HepG2 (cell line): ENCODE measurements around the gene FGF1. TPM values are rescaled to one million over a fixed set of nuclear protein-coding genes. Genes with fewer than 3 reads are reported as not detected.

Source experiments
- ATAC-seq: fragments of 200-7000 bp; cut with Tn5 transposase; 3 replicates; pipeline ENCODE4 v1.9.1; 2020; ENCODE audit warnings: mild to moderate bottlenecking, moderate library complexity
- BruUV-seq: library from RNA; stranded (reverse); fragments of 400-500 nt; replicated peaks from 2 replicates; lab custom pipeline; 2021; lab: Mats Ljungman, UMichigan
- CTCF ChIA-PET: fragments of 300-600 bp; formaldehyde crosslinking; extraction: SDS; loops from one replicate; lab custom pipeline; 2021; ENCODE audit warnings: low total read pairs, inconsistent platforms, low intra/inter-chr PET ratio; lab: Yijun Ruan, JAX
- POLR2A ChIA-PET: fragments of 350-600 bp; sonication (Branson Sonifier 250); formaldehyde crosslinking; loops from one replicate; lab custom pipeline; 2020; ENCODE audit warnings: antibody characterized with exemption, inconsistent platforms; lab: Yijun Ruan, JAX
- DNase-seq: peaks from one replicate; pipeline ENCODE4 v3.0.0-alpha.2; 2015; ENCODE audit warnings: low spot score
- FAIRE-seq: peaks from 3 replicates; lab custom pipeline; 2011; peaks lifted over from hg19 to GRCh38; lab: Jason Lieb, UNC
- H2AFZ ChIP-seq: one replicate; pipeline ENCODE4 v1.6.1; 2011; ENCODE audit warnings: low read length, inconsistent platforms
- H3K27ac ChIP-seq: fragments of 300-600 bp; 3 replicates; pipeline ENCODE4 v1.8.0; 2011; ENCODE audit warnings: mixed run types, mild to moderate bottlenecking, mixed read lengths, low read length, inconsistent platforms; ENCODE audit not compliant: insufficient read depth; ENCODE audit errors: extremely low read length
- H3K27me3 ChIP-seq, 2 experiments: fragments of 200-600 bp in 1 of 2; 2 replicates in 1 of 2; 3 replicates in 1 of 2; pipeline versions ENCODE4 v1.6.0 to v1.8.0; 2011; ENCODE audit warnings: low read length in 2 of 2, mild to moderate bottlenecking in 2 of 2, moderate library complexity in 2 of 2, inconsistent platforms in 1 of 2; ENCODE audit not compliant: insufficient read depth in 2 of 2, control insufficient read depth in 1 of 2
- H3K36me3 ChIP-seq, 2 experiments: fragments of 200-600 bp in 1 of 2; replicated peaks in 1 of 2; 2 replicates in 1 of 2; 3 replicates in 1 of 2; pipeline versions ENCODE4 v1.5.1 to v1.8.0; 2011; ENCODE audit warnings: low read length in 2 of 2, inconsistent platforms in 1 of 2; ENCODE audit not compliant: insufficient read depth in 2 of 2, control insufficient read depth in 1 of 2
- H3K4me1 ChIP-seq: 2 replicates; pipeline ENCODE4 v1.5.1; 2012; ENCODE audit warnings: low read length, inconsistent platforms; ENCODE audit not compliant: insufficient read depth
- H3K4me2 ChIP-seq: 2 replicates; pipeline ENCODE4 v1.6.0; 2011; ENCODE audit warnings: low read depth, low read length, inconsistent platforms
- H3K4me3 ChIP-seq, 3 experiments: fragments of 200-600 bp in 1 of 3; sonication (generic), shearing (Covaris generic) in 1 of 3; replicated peaks in 1 of 3; 2 replicates each; pipeline ENCODE4 v1.5.1; 2011 to 2016; ENCODE audit warnings: low read length in 3 of 3, inconsistent platforms in 2 of 3, low read depth in 2 of 3, mild to moderate bottlenecking in 2 of 3, control low read depth in 1 of 3, mixed read lengths in 1 of 3; ENCODE audit not compliant: insufficient read depth in 1 of 3
- H3K79me2 ChIP-seq: one replicate; pipeline ENCODE4 v1.6.1; 2011; ENCODE audit warnings: low read length, inconsistent platforms; ENCODE audit not compliant: insufficient read depth
- H3K9ac ChIP-seq: 2 replicates; pipeline ENCODE4 v1.6.0; 2011; ENCODE audit warnings: mild to moderate bottlenecking, low read depth, low read length, inconsistent platforms; ENCODE audit not compliant: insufficient read depth
- H3K9me3 ChIP-seq: 2 replicates; pipeline ENCODE4 v1.5.1; 2012; ENCODE audit warnings: mild to moderate bottlenecking, low read length
- H4K20me1 ChIP-seq: 2 replicates; pipeline ENCODE4 v1.6.0; 2011; ENCODE audit warnings: inconsistent platforms, mild to moderate bottlenecking, low read length, moderate library complexity; ENCODE audit not compliant: insufficient read depth
- ARHGAP35 ChIP-seq: sonication (generic); formaldehyde crosslinking; IDR thresholded peaks from 2 replicates; pipeline ENCODE4 v1.9.0; 2022; ENCODE audit warnings: mild to moderate bottlenecking, inconsistent platforms, moderate library complexity, missing genetic modification reagents, borderline replicate concordance
- DR1 ChIP-seq: sonication (generic); formaldehyde crosslinking; IDR thresholded peaks from 2 replicates; pipeline ENCODE4 v1.8.0; 2021; ENCODE audit warnings: mild to moderate bottlenecking, missing genetic modification reagents, inconsistent platforms
- HMG20A ChIP-seq: IDR thresholded peaks from 2 replicates; pipeline ENCODE4 v1.6.1; 2016; ENCODE audit warnings: borderline replicate concordance
- MIER2 ChIP-seq: IDR thresholded peaks from 2 replicates; pipeline ENCODE4 v1.6.1; 2016; ENCODE audit warnings: missing biosample characterization, missing genetic modification reagents
- MXI1 ChIP-seq: IDR thresholded peaks from 3 replicates; pipeline ENCODE4 v1.6.1; 2012; ENCODE audit warnings: low read depth, low read length, inconsistent platforms, borderline replicate concordance
- NR2F2 ChIP-seq: IDR thresholded peaks from 2 replicates; pipeline ENCODE4 v1.6.1; 2012; ENCODE audit warnings: low read depth, inconsistent platforms, borderline replicate concordance
- ONECUT2 ChIP-seq: sonication (generic); formaldehyde crosslinking; IDR thresholded peaks from 2 replicates; pipeline ENCODE4 v1.4.0; 2020; ENCODE audit warnings: missing genetic modification reagents
- PAX8 ChIP-seq: sonication (generic); formaldehyde crosslinking; IDR thresholded peaks from 2 replicates; pipeline ENCODE4 v1.8.0; 2022; ENCODE audit warnings: mild to moderate bottlenecking, missing genetic modification reagents, borderline replicate concordance
- SCMH1 ChIP-seq: sonication (generic); formaldehyde crosslinking; IDR thresholded peaks from 2 replicates; pipeline ENCODE4 v1.9.0; 2021; ENCODE audit warnings: missing genetic modification reagents, mild to moderate bottlenecking, borderline replicate concordance
- SKIL ChIP-seq: sonication (generic); formaldehyde crosslinking; IDR thresholded peaks from 2 replicates; pipeline ENCODE4 v1.8.0; 2022; ENCODE audit warnings: missing genetic modification reagents, mild to moderate bottlenecking, moderate library complexity, borderline replicate concordance
- SMAD1 ChIP-seq: sonication (generic); formaldehyde crosslinking; IDR thresholded peaks from 2 replicates; pipeline ENCODE4 v1.4.0; 2020; ENCODE audit warnings: missing genetic modification reagents, low read depth, mild to moderate bottlenecking, borderline replicate concordance
- TBX2 ChIP-seq: sonication (generic); formaldehyde crosslinking; IDR thresholded peaks from 2 replicates; pipeline ENCODE4 v1.5.0; 2020; ENCODE audit warnings: missing genetic modification reagents, mild to moderate bottlenecking, borderline replicate concordance
- TOE1 ChIP-seq: sonication (generic); formaldehyde crosslinking; IDR thresholded peaks from 2 replicates; pipeline ENCODE4 v1.4.0; 2020; ENCODE audit warnings: mild to moderate bottlenecking, missing genetic modification reagents
- TP53 ChIP-seq: sonication (generic); formaldehyde crosslinking; conservative IDR thresholded peaks from 2 replicates; pipeline ENCODE4 v1.4.0; 2020; ENCODE audit warnings: missing genetic modification reagents
- ZNF576 ChIP-seq: sonication (generic); formaldehyde crosslinking; IDR thresholded peaks from 2 replicates; pipeline ENCODE4 v1.4.0; 2020; ENCODE audit warnings: mild to moderate bottlenecking, missing genetic modification reagents
- WGBS: methylation state at CpG from one replicate; pipeline ENCODE4 v1.1.6; 2017; ENCODE audit warnings: low lambda C conversion rate; 5-methylcytosine and 5-hydroxymethylcytosine counted together
- in situ Hi-C: cut with HindIII; loops from 2 replicates; pipeline ENCODE4 v1.10.0; 2017; ENCODE audit warnings: low pct_unique_long_range_greater_than_20kb; ENCODE audit not compliant: extremely low pct_ligation_motif_present
- intact Hi-C: fragments of 100-400 bp; cut with micrococcal nuclease; formaldehyde crosslinking; loops from one replicate; pipeline ENCODE4 v1.10.0; 2022; ENCODE audit not compliant: unreplicated experiment
- polyA plus RNA-seq, 8 experiments: library from polyadenylated mRNA; depleted of rRNA in 3 of 8; stranded (reverse) in 7 of 8; unstranded in 1 of 8; fragments of >200 nt; fragmentation: Illumina TruSeq in 4 of 8; extraction: Trizol in 4 of 8; gene quantifications; 2 replicates each; pipeline versions ENCODE4 v1.2.1 to v1.2.3, GENCODE V29; 2011 to 2016; ENCODE audit warnings: low read depth in 4 of 8, missing spikeins in 1 of 8, mixed read lengths in 1 of 8; ENCODE audit not compliant: insufficient read depth in 1 of 8
- total RNA-seq, 5 experiments: library from RNA; depleted of rRNA; stranded (reverse); fragments of >200 nt; fragmentation: Illumina TruSeq; extraction: Trizol; gene quantifications; 2 replicates each; pipeline ENCODE4 v1.2.3, GENCODE V29; 2016; ENCODE audit warnings: low read depth in 1 of 5
- TF ChIP-seq, protein P1 (sequence below): sonication (generic); formaldehyde crosslinking; IDR thresholded peaks from 2 replicates; pipeline ENCODE4 v1.5.0; 2020; ENCODE audit warnings: missing genetic modification reagents
- TF ChIP-seq, protein P2 (sequence below), 2 experiments: sonication (generic) in 1 of 2; formaldehyde crosslinking in 1 of 2; IDR thresholded peaks; 2 replicates each; pipeline versions ENCODE4 v1.5.1 to v1.6.1; 2011 to 2020; ENCODE audit warnings: borderline replicate concordance in 1 of 2, low read depth in 1 of 2, low read length in 1 of 2, mild to moderate bottlenecking in 1 of 2, missing genetic modification reagents in 1 of 2, moderate library complexity in 1 of 2

The FGF1 gene
- total and polyA plus RNA-seq, 2 of the 13 experiments (the other 11 are each of a cell fraction or from before 2014, with no cell fraction given) = not detected

DNA sequence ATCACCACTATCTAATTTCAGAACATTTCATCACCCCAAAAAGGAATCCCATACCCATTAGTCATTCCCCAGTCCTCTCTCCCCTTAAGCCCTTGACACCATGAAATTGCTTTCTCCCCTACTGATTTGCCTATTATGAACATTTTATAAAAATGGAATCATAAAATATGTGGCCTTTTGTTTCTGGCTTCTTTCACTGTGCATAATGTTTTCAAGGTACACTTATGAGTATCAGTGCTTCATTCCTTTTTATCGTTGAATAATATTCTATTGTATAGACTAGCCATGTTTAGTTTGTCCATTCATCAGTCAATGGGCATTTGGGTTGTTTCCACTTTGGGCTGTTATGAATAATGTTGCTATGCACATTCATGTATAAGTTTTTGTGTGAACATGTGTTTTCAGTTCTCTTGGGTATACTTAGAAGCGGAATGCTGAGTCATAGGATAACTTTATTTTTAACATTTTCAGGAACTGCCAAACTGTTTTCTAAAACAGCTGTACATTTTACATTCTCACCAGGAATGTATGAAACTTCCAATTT, 40.4 kb upstream of the FGF1 start:
- ATAC-seq = no peak
- in situ Hi-C loops = no loop called here
- POLR2A ChIA-PET = no interaction called here

More for the DNA sequence above, 40.4 kb upstream of the FGF1 start:
- CTCF ChIA-PET = no interaction called here
- no peak overlapping the region for H3K4me3 ChIP-seq
- H3K36me3 ChIP-seq = no peaks in the 10 kb centered on the region
- H2AFZ ChIP-seq = no peak overlapping the region
- TF ChIP-seq, protein P1, sequence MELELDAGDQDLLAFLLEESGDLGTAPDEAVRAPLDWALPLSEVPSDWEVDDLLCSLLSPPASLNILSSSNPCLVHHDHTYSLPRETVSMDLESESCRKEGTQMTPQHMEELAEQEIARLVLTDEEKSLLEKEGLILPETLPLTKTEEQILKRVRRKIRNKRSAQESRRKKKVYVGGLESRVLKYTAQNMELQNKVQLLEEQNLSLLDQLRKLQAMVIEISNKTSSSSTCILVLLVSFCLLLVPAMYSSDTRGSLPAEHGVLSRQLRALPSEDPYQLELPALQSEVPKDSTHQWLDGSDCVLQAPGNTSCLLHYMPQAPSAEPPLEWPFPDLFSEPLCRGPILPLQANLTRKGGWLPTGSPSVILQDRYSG (CRISPR knock-in tag) = no peak
- no peak for TF ChIP-seq TBX2 (CRISPR knock-in tag)
- no peak for TF ChIP-seq TP53 (CRISPR knock-in tag)
- TF ChIP-seq PAX8 (CRISPR knock-in tag) = no peak
- TF ChIP-seq, protein P2, sequence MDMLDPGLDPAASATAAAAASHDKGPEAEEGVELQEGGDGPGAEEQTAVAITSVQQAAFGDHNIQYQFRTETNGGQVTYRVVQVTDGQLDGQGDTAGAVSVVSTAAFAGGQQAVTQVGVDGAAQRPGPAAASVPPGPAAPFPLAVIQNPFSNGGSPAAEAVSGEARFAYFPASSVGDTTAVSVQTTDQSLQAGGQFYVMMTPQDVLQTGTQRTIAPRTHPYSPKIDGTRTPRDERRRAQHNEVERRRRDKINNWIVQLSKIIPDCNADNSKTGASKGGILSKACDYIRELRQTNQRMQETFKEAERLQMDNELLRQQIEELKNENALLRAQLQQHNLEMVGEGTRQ (IDR thresholded peaks at IDR 0.05; ENCODE audit: low read depth, low read length) = no peak
- TF ChIP-seq, protein P2 (CRISPR knock-in tag; IDR thresholded peaks at IDR 0.05; ENCODE audit: borderline replicate concordance) = no peak
- TF ChIP-seq ZNF576 = no peak
- no peak for TF ChIP-seq NR2F2
- no peak for TF ChIP-seq TOE1 (CRISPR knock-in tag)
- no peak for TF ChIP-seq SCMH1 (CRISPR knock-in tag)
- TF ChIP-seq SKIL (CRISPR knock-in tag) = no peak
- no peak for TF ChIP-seq MIER2
- TF ChIP-seq ARHGAP35 = no peak
- TF ChIP-seq SMAD1 (CRISPR knock-in tag) = no peak
- TF ChIP-seq ONECUT2 (CRISPR knock-in tag) = no peak
- TF ChIP-seq DR1 (CRISPR knock-in tag) = no peak
- TF ChIP-seq HMG20A (CRISPR knock-in tag) = no peak
- no peak for TF ChIP-seq MXI1
- TF ChIP-seq, all 625 proteins: peak for 0
- Histone ChIP-seq H3K4me1 (peaks cover 6% of the 10 kb centered on the region), H3K9me3 (no peaks in the 10 kb centered on the region), H3K27me3 (peaks cover 5 to 40% of the 10 kb centered on the region in 2 experiments; a peak in 3 of 5 replicates), H3K27ac (no peak overlapping the region), H3K4me2 (no peak overlapping the region), H3K9ac (no peak overlapping the region), H4K20me1 (no peaks in the 10 kb centered on the region), H3K79me2 (no peaks in the 10 kb centered on the region)
- no TSS peak for BruUV-seq
- FAIRE-seq (no peak), DNase-seq (no peak)
- 37% methylated on average over 2 of the region's 2 CpGs for WGBS
- intact Hi-C loops = no loop called here
